Endothelial cell of umbilical vein (primary cell): ENCODE measurements around the gene POLR2H. TPM values are rescaled to one million over a fixed set of nuclear protein-coding genes. Genes with fewer than 3 reads are reported as not detected.
A peak's percentile ranks its signal among the peaks of the same experiment; 100 is the strongest.

Experiments used
- BruUV-seq: library from RNA; stranded (reverse); fragments of 400-500 nt; replicated peaks from 2 replicates; lab custom pipeline; 2021; lab: Mats Ljungman, UMichigan
- CTCF ChIA-PET: fragments of 300-600, 350-600 bp; sonication (Branson Sonifier 250); formaldehyde crosslinking; loops from one replicate; lab custom pipeline; 2021; ENCODE audit warnings: antibody characterized with exemption, inconsistent platforms; lab: Charles Lee
- POLR2A ChIA-PET: fragments of 300-600, 350-600 bp; sonication (Branson Sonifier 250); formaldehyde crosslinking; loops from one replicate; lab custom pipeline; 2021; ENCODE audit warnings: antibody characterized with exemption, inconsistent platforms; lab: Charles Lee
- DNase-seq: peaks from one replicate; pipeline ENCODE4 v3.0.0-alpha.2; 2011; ENCODE audit warnings: low read depth, low spot score
- FAIRE-seq: peaks from 2 replicates; lab custom pipeline; 2011; peaks lifted over from hg19 to GRCh38; lab: Jason Lieb, UNC
- H2AFZ ChIP-seq: 2 replicates; pipeline ENCODE4 v1.6.0; 2012; ENCODE audit warnings: low read depth, low read length, control low read depth, inconsistent platforms
- H3K27ac ChIP-seq: 2 replicates; pipeline ENCODE4 v1.5.1; 2011; ENCODE audit warnings: low read depth, mild to moderate bottlenecking, control low read depth, low read length, moderate library complexity; ENCODE audit not compliant: insufficient read depth
- H3K27me3 ChIP-seq, 2 experiments: 2 replicates each; pipeline versions ENCODE4 v1.6.0 to v1.6.1; 2011; ENCODE audit warnings: low read length in 2 of 2, mixed read lengths in 1 of 2; ENCODE audit not compliant: control insufficient read depth in 2 of 2, insufficient read depth in 2 of 2
- H3K36me3 ChIP-seq, 2 experiments: 2 replicates in 1 of 2; 3 replicates in 1 of 2; pipeline ENCODE4 v1.5.1; 2011; ENCODE audit warnings: low read length in 2 of 2, mild to moderate bottlenecking in 1 of 2, moderate library complexity in 1 of 2; ENCODE audit not compliant: control insufficient read depth in 2 of 2, insufficient read depth in 2 of 2; ENCODE audit errors: extremely low read depth in 1 of 2
- H3K4me1 ChIP-seq: 3 replicates; pipeline ENCODE4 v1.5.1; 2011; ENCODE audit warnings: mild to moderate bottlenecking, low read length; ENCODE audit not compliant: control insufficient read depth, insufficient read depth; ENCODE audit errors: extremely low read depth
- H3K4me2 ChIP-seq: 2 replicates; pipeline ENCODE4 v1.6.1; 2011; ENCODE audit warnings: low read length, control low read depth, mixed read lengths; ENCODE audit not compliant: insufficient read depth
- H3K4me3 ChIP-seq, 3 experiments: fragments of 200-600 bp in 1 of 3; sonication (generic), shearing (Covaris generic) in 1 of 3; replicated peaks in 1 of 3; 2 replicates each; pipeline ENCODE4 v1.5.1; 2011 to 2016; ENCODE audit warnings: control low read depth in 3 of 3, low read length in 3 of 3, mild to moderate bottlenecking in 2 of 3, inconsistent platforms in 1 of 3, low read depth in 1 of 3, moderate library complexity in 1 of 3; ENCODE audit not compliant: insufficient read depth in 1 of 3
- H3K79me2 ChIP-seq: 2 replicates; pipeline ENCODE4 v1.6.0; 2012; ENCODE audit warnings: low read length, inconsistent platforms; ENCODE audit not compliant: control insufficient read depth, insufficient read depth
- H3K9ac ChIP-seq: replicated peaks from 2 replicates; pipeline ENCODE3; 2011; ENCODE audit warnings: low read length, control low read depth; ENCODE audit not compliant: insufficient read depth; ENCODE audit errors: extremely low read depth
- H3K9me1 ChIP-seq: replicated peaks from 3 replicates; pipeline ENCODE4 v1.6.0; 2011; ENCODE audit warnings: mild to moderate bottlenecking, low read length; ENCODE audit not compliant: control insufficient read depth, insufficient read depth; ENCODE audit errors: extremely low read depth
- H3K9me3 ChIP-seq: replicated peaks from 2 replicates; pipeline ENCODE4 v1.5.1; 2012; ENCODE audit warnings: low read length, inconsistent platforms; ENCODE audit not compliant: control insufficient read depth, insufficient read depth
- H4K20me1 ChIP-seq: replicated peaks from 2 replicates; pipeline ENCODE3; 2011; ENCODE audit warnings: mild to moderate bottlenecking, low read length; ENCODE audit not compliant: control insufficient read depth, insufficient read depth; ENCODE audit errors: extremely low read depth
- CTCF ChIP-seq, 2 donors: IDR thresholded peaks; 1 replicate in 1 of 2; 2 replicates in 1 of 2; pipeline ENCODE4 v1.5.1; 2011; ENCODE audit warnings: low read length in 2 of 2, mild to moderate bottlenecking in 2 of 2, moderate library complexity in 2 of 2, control low read depth in 1 of 2, inconsistent platforms in 1 of 2, low read depth in 1 of 2; ENCODE audit not compliant: insufficient read depth in 1 of 2; ENCODE audit errors: extremely low read depth in 1 of 2
- EZH2 ChIP-seq: IDR thresholded peaks from 2 replicates; pipeline ENCODE4 v1.6.1; 2012; ENCODE audit warnings: borderline replicate concordance, low read depth, mild to moderate bottlenecking, moderate library complexity, low read length, inconsistent platforms; ENCODE audit not compliant: severe bottlenecking
- FOS ChIP-seq: IDR thresholded peaks from 2 replicates; pipeline ENCODE4 v1.6.1; 2011; ENCODE audit warnings: mild to moderate bottlenecking, low read length, moderate library complexity, borderline replicate concordance; ENCODE audit not compliant: insufficient read depth
- GATA2 ChIP-seq: IDR thresholded peaks from 2 replicates; pipeline ENCODE4 v1.7.0; 2011; ENCODE audit warnings: low read depth, mild to moderate bottlenecking, moderate library complexity, mixed read lengths, low read length; ENCODE audit not compliant: insufficient read length, insufficient read depth
- JUN ChIP-seq: IDR thresholded peaks from 2 replicates; pipeline ENCODE4 v1.6.1; 2011; ENCODE audit warnings: borderline replicate concordance, low read depth; ENCODE audit not compliant: insufficient read length, insufficient read depth
- MAX ChIP-seq: IDR thresholded peaks from 2 replicates; pipeline ENCODE4 v1.6.1; 2011; ENCODE audit not compliant: insufficient read depth, insufficient read length
- MYC ChIP-seq: IDR thresholded peaks from one replicate; pipeline ENCODE4 v1.6.1; 2011; ENCODE audit warnings: mild to moderate bottlenecking, low read depth, low read length
- POLR2A ChIP-seq: IDR thresholded peaks from 2 replicates; pipeline ENCODE4 v1.6.1; 2012; ENCODE audit warnings: low read depth, mild to moderate bottlenecking, control low read depth, low read length
- POLR2AphosphoS5 ChIP-seq: IDR thresholded peaks from 2 replicates; pipeline ENCODE4 v1.6.1; 2012; ENCODE audit warnings: low read depth, mild to moderate bottlenecking, control low read depth, low read length, moderate library complexity; ENCODE audit not compliant: insufficient read depth
- dilution Hi-C: fragments of 300-500 bp; cut with MboI; formaldehyde crosslinking; loops from one replicate; pipeline ENCODE4 v1.15.0; 2019; ENCODE audit warnings: low sequenced_read_pairs; ENCODE audit not compliant: extremely low pct_ligation_motif_present
- intact Hi-C: fragments of 100-400 bp; cut with micrococcal nuclease; formaldehyde crosslinking; loops from one replicate; pipeline ENCODE4 v1.10.0; 2022
- polyA plus RNA-seq, 4 experiments: library from polyadenylated mRNA; depleted of rRNA in 3 of 4; stranded (reverse) in 3 of 4; unstranded in 1 of 4; fragments of >200 nt; gene quantifications; 2 replicates each; pipeline versions ENCODE4 v1.2.1 to v1.2.3, GENCODE V29; 2011 to 2012; ENCODE audit warnings: missing spikeins in 1 of 4
- total RNA-seq: library from RNA; stranded (reverse); gene quantifications from 2 replicates; pipeline ENCODE4 v1.2.3, GENCODE V29; 2021

Gene POLR2H
- total and polyA plus RNA-seq, 2 donors (not counting 3 experiments of a cell fraction or from before 2014, with no cell fraction given) = 89.0 to 276 TPM

GRCh38 chr3:184315871-184316661, 45.4 kb upstream of the POLR2H start:
- Histone ChIP-seq H3K9ac (peak overlapping the region; percentile 82), H3K27ac (no peak overlapping the region), H3K9me1 (no peaks in the 10 kb centered on the region), H3K4me3 (peak overlapping the region; percentile 36 to 84 (median 59)), H3K79me2 (peaks cover 59% of the 10 kb centered on the region), H3K4me2 (peak overlapping the region; percentile 84), H3K36me3 (peaks cover 17% of the 10 kb centered on the region in 2 experiments), H3K9me3 (no peaks in the 10 kb centered on the region), H2AFZ (no peak overlapping the region), H3K4me1 (peaks cover 44% of the 10 kb centered on the region), H3K27me3 (no peaks in the 10 kb centered on the region), H4K20me1 (peaks cover 3% of the 10 kb centered on the region)
- DNase-seq (no peak), FAIRE-seq (no peak)
- POLR2A ChIA-PET = interaction anchor here (0.8 to 1.5 kb wide), 3 partner anchors 17 to 46 kb away, joined by 3 to 5 read pairs (median 3); partner anchors contain the start of genes CLCN2, FAM131A and POLR2H
- no peak for TF ChIP-seq EZH2
- TF ChIP-seq JUN = no peak
- no peak for TF ChIP-seq POLR2A
- TF ChIP-seq MAX = no peak
- no peak for TF ChIP-seq MYC
- dilution Hi-C loops (no loop called here), intact Hi-C loops (loop anchor here (1.0 kb wide), 2 partner anchors 16 to 46 kb away; no protein-coding TSS in a partner anchor)
- CTCF ChIA-PET = interaction anchor here (0.9 to 1.1 kb wide), 2 partner anchors 11 to 22 kb away, joined by 3 to 4 read pairs; partner anchors contain the start of gene FAM131A
- BruUV-seq = no TSS peak

GRCh38 chr3:184316792-184317191, 44.7 kb upstream of the POLR2H start:
- Histone ChIP-seq H3K4me3 (peak overlapping the region; percentile 36 to 84 (median 59)), H3K4me2 (peak overlapping the region; percentile 84), H3K4me1 (peaks cover 45% of the 10 kb centered on the region), H2AFZ (no peak overlapping the region), H3K9me1 (no peaks in the 10 kb centered on the region), H4K20me1 (peaks cover 3% of the 10 kb centered on the region), H3K79me2 (peaks cover 66% of the 10 kb centered on the region), H3K9me3 (no peaks in the 10 kb centered on the region), H3K9ac (peak overlapping the region; percentile 82), H3K36me3 (peaks cover 24% of the 10 kb centered on the region in 2 experiments), H3K27me3 (no peaks in the 10 kb centered on the region), H3K27ac (no peak overlapping the region)
- no TSS peak for BruUV-seq
- ChIA-PET POLR2A (interaction anchor here (0.8 kb wide), 1 partner anchor 16 kb away, joined by 3 read pairs; no protein-coding TSS in a partner anchor), CTCF (interaction anchor here (0.9 to 1.9 kb wide), 3 partner anchors 20 to 421 kb away, joined by 3 to 5 read pairs (median 4); partner anchors contain the start of gene FAM131A)
- dilution Hi-C loops (no loop called here), intact Hi-C loops (loop anchor here (1.0 kb wide), 1 partner anchor 16 kb away; no protein-coding TSS in a partner anchor)
- TF ChIP-seq GATA2 = no peak
- no peak for TF ChIP-seq POLR2A
- TF ChIP-seq CTCF (IDR thresholded peaks at IDR 0.05; ENCODE audit: extremely low read depth in 1 of 2, insufficient read depth in 1 of 2, low read depth in 1 of 2, low read length in 2 of 2) = no peak
- no peak for TF ChIP-seq FOS
- no peak for TF ChIP-seq JUN
- no peak for TF ChIP-seq POLR2AphosphoS5
- no peak for TF ChIP-seq MAX
- TF ChIP-seq EZH2 = no peak
- no peak for TF ChIP-seq MYC
- no peak for DNase-seq
- FAIRE-seq = no peak
